Activated T-cell treated with anti-CD3 and anti-CD28 coated beads, Interleukin-2, amount 50 U/mL, for 4 hours (primary cell): ENCODE measurements around the gene PLEK2. TPM values are rescaled to one million over a fixed set of nuclear protein-coding genes. Genes with fewer than 3 reads are reported as not detected.

ENCODE experiments used
- ATAC-seq, 2 donors: fragments of 200-7000 bp; cut with Tn5 transposase; one replicate each; pipeline ENCODE4 v1.10.0; 2021
- DNase-seq: peaks from one replicate; pipeline ENCODE4 v3.0.0-alpha.2; 2020
- H3K27me3 Mint-ChIP-seq: one replicate; pipeline ENCODE4 v1.8.0; 2021; ENCODE audit warnings: low read depth, mixed read lengths
- H3K36me3 Mint-ChIP-seq: one replicate; pipeline ENCODE4 v1.8.0; 2022; ENCODE audit warnings: mixed read lengths; ENCODE audit not compliant: insufficient read depth
- H3K4me1 Mint-ChIP-seq: one replicate; pipeline ENCODE4 v1.8.0; 2021; ENCODE audit warnings: low read depth, mixed read lengths
- H3K4me3 Mint-ChIP-seq: one replicate; pipeline ENCODE4 v1.8.0; 2021; ENCODE audit warnings: mild to moderate bottlenecking, moderate library complexity, mixed read lengths
- H3K9me3 Mint-ChIP-seq: one replicate; pipeline ENCODE4 v1.8.0; 2021; ENCODE audit warnings: mixed read lengths
- total RNA-seq, 3 donors: library from RNA; stranded (reverse); gene quantifications; one replicate each; pipeline ENCODE4 v1.2.1, GENCODE V29; 2021

Gene PLEK2
- total RNA-seq, 3 donors from 2014 or later = 1.8 to 2.5 (median 2.4) TPM

DNA sequence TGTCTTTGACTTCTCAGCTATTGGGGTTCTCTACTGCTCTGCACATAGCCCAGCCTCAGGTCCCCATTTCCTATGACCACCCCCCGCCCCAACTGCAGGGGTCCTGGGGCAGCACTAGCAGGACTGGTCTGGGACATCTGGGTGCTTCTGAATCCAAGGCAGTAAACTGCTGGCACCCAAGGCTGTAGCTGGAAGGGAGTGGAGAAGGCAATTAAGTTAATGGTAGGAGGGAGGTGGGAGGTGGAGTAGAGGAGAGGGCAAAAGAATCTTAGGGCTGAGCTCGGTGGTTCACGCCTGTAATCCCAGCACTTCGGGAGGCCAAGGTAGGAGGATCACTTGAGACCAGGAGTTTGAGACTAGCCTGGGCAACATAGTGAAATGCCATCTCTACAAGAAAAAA, 11.5 kb downstream of the PLEK2 start:
- no peak overlapping the region for H3K4me3 Mint-ChIP-seq
- peaks cover 1% of the 10 kb centered on the region for H3K36me3 Mint-ChIP-seq
- no peaks in the 10 kb centered on the region for H3K27me3 Mint-ChIP-seq
- no peak for DNase-seq
- H3K9me3 Mint-ChIP-seq = peaks cover 4% of the 10 kb centered on the region
- ATAC-seq = no peak
- no peaks in the 10 kb centered on the region for H3K4me1 Mint-ChIP-seq

DNA sequence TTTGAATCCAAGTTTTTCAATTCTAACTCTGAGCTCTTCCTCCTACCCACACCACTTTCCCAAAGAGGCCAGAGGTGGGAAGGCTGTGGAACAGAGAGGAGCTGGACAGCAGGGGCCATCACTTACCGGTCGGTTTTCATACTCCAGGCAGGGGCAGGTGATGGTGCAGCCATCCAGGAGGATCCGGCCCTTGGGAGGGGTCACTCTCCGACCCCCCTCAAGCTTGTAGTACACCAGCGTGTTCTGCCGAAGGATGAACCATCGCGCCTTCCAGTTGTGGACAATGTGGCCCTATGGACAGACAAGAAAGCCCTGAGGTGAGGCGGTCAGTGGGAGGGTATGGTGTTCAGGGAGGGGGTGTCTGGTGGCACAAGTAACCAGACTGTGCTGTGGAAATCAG, 14.4 kb downstream of the PLEK2 start:
- H3K4me3 Mint-ChIP-seq = no peak overlapping the region
- H3K36me3 Mint-ChIP-seq = peaks cover 1% of the 10 kb centered on the region
- peaks cover 1% of the 10 kb centered on the region for H3K9me3 Mint-ChIP-seq
- no peaks in the 10 kb centered on the region for H3K4me1 Mint-ChIP-seq
- no peak for DNase-seq
- no peaks in the 10 kb centered on the region for H3K27me3 Mint-ChIP-seq
- ATAC-seq = no peak

DNA sequence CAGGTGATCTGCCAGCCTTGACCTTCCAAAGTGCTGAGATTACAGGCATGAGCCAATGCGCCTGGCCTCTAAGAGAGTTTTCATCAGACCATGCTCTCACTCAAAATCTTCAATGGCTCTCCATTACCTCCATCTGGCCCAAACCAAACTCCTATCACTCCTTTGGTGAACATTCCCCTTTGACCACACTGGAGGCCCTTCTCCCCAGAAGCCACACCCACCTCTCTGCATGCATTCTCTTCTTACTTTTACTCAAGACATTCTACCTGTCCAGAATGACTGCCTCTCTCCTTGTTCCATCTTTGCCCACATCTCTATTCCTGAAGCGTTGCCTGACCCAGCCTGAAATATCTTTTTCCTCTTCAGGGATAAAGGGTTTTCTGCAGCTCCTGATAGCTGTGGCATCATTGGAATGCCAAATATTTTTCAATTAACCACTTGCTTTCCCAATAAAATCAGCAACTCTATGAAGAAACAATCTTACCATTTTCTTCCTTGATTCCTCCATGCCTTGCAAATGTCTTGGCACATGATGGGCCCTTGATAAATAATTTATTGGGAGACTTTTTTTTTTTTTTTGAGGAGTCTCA, 15.5 kb downstream of the PLEK2 start:
- Mint-ChIP-seq H3K27me3 (no peaks in the 10 kb centered on the region), H3K4me1 (no peaks in the 10 kb centered on the region), H3K9me3 (no peaks in the 10 kb centered on the region), H3K4me3 (no peak overlapping the region), H3K36me3 (peaks cover 1% of the 10 kb centered on the region)
- DNase-seq (no peak), ATAC-seq (no peak)

DNA sequence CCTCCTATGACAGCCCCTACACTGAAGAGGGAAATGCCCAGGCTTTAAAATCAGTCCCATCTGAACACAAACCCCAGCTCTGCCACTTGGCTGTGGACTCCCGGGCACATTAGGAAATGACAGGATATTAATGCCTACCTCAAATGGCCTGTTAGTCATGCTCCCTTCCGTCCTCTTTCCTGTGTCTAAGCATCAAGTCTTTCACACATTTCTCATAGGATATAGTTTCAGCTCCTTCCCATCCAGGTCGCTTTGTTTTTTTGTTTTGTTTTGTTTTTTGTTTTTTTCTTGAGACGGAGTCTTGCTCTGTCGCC, 16.1 kb downstream of the PLEK2 start:
- Mint-ChIP-seq H3K36me3 (peaks cover 1% of the 10 kb centered on the region), H3K9me3 (no peaks in the 10 kb centered on the region), H3K4me1 (peaks cover 3% of the 10 kb centered on the region), H3K27me3 (no peaks in the 10 kb centered on the region), H3K4me3 (no peak overlapping the region)
- no peak for ATAC-seq
- no peak for DNase-seq

DNA sequence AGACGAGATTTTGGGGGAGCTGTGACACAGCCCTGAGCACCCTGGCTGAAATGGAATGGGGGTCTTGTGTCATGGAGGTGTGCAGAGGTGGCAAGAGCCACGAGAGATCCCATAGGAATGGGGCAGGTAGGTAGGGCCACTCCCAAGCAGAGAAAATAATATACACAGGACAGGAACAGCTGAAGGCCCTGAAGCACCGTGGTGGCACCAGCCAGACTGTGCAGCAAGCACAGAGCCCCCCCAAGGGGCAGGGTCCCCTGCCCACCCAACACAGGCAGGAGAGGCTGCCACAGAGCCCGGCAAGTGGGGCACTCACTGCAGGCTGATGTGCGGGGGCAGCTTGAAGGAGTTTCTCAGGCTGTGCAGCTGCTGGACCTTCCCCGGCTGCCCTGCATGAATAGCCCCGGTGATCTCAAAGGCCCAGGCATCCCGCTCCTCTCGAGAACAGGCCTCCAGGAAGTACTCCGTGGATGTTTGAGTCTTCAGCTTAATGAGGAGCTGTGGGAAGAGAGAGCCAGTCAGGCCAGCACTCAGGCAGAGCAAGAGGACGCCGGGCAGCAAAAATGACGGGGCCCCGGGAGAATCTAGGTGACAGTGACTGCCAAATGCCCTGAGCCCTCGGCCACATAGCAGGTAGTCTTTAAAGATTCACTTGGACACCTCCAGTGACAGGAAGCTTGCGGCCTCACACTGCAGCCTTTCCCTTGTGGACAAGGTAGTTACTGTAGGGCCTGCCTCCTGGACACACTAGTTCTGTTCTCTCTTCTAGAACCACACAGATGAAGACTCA, 16.7 kb downstream of the PLEK2 start:
- Mint-ChIP-seq H3K27me3 (no peaks in the 10 kb centered on the region), H3K36me3 (peaks cover 1% of the 10 kb centered on the region), H3K4me1 (peaks cover 6% of the 10 kb centered on the region), H3K4me3 (no peak overlapping the region), H3K9me3 (no peaks in the 10 kb centered on the region)
- no peak for DNase-seq
- ATAC-seq = no peak

DNA sequence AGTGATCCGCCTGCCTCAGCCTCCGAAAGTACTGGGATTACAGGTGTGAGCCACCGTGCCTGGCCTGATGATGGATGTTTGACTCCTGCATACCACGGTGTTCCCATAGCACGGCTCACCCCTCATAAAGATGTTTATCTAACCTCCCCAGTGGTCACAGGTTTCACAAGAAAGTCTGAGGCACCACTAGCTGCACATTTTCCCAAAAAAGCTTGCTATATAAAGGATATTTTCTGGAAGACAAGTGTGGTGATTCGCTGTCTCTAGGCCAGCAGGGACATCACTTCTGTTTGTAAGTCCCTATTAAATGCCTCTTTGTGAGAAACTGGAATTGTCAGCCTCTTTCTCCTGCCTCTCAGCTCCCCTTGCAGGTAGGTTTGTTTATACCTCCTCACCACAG, 18.3 kb downstream of the PLEK2 start:
- no peak for DNase-seq
- no peak overlapping the region for H3K4me3 Mint-ChIP-seq
- ATAC-seq = no peak
- no peaks in the 10 kb centered on the region for H3K27me3 Mint-ChIP-seq
- no peaks in the 10 kb centered on the region for H3K9me3 Mint-ChIP-seq
- H3K4me1 Mint-ChIP-seq = peaks cover 6% of the 10 kb centered on the region
- H3K36me3 Mint-ChIP-seq = peaks cover 1% of the 10 kb centered on the region

DNA sequence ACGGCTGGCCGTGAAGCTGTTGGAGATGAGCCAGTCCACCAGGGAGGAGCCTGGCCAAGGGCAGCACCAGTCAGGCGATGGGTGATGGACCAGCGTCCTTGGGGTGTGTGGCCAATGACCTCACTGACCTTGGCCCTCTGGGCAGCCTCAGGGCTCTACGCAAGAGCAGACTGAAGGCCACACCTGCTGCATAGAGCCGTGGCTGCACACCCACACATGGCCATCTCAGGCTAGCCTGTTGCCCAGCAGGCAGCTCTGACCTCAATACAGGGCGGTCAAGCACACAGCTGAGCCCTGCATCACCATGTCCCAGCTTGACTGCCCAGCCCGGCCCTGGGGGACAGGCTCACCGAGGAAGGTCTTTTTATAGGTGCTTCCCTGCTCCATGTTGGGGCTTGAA, 19.2 kb downstream of the PLEK2 start:
- Mint-ChIP-seq H3K9me3 (no peaks in the 10 kb centered on the region), H3K4me1 (peaks cover 6% of the 10 kb centered on the region), H3K27me3 (no peaks in the 10 kb centered on the region), H3K36me3 (peaks cover 1% of the 10 kb centered on the region), H3K4me3 (no peak overlapping the region)
- ATAC-seq (no peak), DNase-seq (no peak)

DNA sequence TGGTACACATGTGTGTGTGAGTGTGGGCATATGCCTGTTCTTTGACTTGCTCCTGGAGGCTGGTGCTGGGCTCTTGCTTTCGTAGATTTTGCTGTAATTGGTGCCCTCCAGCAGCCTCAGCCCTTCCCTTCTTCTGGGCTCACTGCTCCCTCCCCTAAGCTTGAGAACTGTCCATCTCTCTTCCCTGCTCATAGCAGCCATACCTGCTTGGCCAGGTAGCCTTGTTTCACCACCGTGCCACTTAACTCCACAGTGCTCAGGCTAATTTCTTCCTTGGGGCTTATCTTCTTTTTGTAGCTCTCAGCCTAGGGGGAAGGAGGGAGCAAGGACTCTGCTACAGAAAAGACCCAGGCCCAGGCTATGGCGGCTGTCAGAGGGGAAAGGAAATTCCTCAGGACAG, 19.8 kb downstream of the PLEK2 start:
- H3K4me3 Mint-ChIP-seq = no peak overlapping the region
- ATAC-seq = no peak

DNA sequence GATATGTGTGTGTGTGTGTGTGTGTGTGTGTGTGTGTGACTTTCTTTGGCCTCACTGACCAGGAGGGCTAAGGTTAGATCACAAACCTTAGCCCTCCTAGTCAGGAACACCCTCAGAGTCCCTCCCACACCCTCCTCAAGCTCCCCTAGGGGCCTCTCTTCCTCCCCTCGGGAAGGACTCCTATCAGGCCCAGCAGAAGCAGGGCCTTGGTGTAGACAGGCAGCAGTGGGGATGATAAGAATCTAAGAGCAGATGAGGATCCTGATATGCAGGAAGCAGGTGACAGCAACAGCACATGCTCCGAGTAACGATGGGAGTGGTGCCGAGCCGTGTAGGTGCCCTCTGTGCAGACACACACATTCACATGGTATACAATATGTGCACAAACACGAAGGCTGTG, 20.7 kb downstream of the PLEK2 start:
- Mint-ChIP-seq H3K4me1 (peaks cover 6% of the 10 kb centered on the region), H3K9me3 (no peaks in the 10 kb centered on the region), H3K4me3 (no peak overlapping the region), H3K36me3 (peaks cover 11% of the 10 kb centered on the region), H3K27me3 (no peaks in the 10 kb centered on the region)
- peak in 1 of 2 donors; percentile 28 for ATAC-seq
- DNase-seq = no peak

More for the DNA sequence above, 19.8 kb downstream of the PLEK2 start:
- DNase-seq = no peak
- Mint-ChIP-seq H3K27me3 (no peaks in the 10 kb centered on the region), H3K36me3 (peaks cover 5% of the 10 kb centered on the region), H3K9me3 (no peaks in the 10 kb centered on the region), H3K4me1 (peaks cover 6% of the 10 kb centered on the region)

DNA sequence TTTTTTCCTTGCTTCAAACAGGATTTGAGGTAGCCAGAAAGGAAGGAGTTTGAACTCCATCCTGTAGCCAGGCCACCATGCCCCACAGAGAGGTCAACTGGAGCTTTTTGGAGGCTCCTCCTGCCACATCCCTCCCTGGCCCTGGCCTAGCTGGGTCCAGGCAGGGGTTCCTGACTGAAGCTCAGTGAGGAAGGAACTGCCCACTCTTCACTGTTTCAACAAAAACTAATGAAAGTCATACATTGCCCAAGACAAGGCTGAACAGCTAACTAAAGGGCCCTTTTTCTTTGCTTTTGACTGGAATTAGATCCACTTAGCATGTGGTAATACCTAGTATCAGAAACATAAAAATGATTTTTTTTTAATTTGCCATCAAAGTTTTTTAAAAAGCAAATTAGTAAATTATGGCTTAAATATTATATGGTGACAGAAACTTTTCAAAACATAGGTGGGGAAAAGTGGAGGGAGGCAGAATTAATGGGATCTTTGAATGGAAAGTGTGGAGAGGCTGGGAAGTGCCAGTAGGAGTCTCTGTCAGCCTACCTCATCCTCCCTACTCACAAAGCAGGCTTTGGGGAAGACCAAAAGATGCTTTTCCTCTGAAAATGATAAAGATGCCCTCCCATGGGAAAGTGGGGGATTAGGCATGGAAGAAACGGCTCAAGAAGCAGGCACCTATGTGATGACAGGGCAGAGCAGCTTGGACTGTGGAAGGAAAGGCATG, 22.0 kb downstream of the PLEK2 start:
- no peak for ATAC-seq
- Mint-ChIP-seq H3K36me3 (peaks cover 18% of the 10 kb centered on the region), H3K27me3 (no peaks in the 10 kb centered on the region), H3K4me3 (no peak overlapping the region), H3K4me1 (peaks cover 6% of the 10 kb centered on the region), H3K9me3 (no peaks in the 10 kb centered on the region)
- no peak for DNase-seq

DNA sequence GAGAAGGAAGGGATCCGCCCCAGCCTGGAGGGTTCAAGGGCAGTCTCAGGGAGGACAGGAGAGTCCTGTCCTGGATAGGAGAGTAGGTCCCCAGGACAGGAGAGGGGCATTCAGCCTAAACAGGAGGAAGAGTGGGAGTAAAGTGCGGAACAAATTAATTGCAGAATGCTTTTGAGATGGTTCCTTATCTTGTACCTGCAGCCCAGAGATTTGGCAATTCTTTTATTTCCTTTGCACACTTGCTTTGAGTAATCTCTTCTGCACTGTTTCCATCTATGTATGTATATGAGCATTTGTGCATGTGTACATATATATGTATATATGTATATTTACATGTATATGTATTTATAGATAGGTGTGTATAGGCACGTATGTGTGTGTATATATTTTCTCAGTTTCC, 22.7 kb downstream of the PLEK2 start:
- ATAC-seq (no peak), DNase-seq (no peak)
- no peaks in the 10 kb centered on the region for H3K27me3 Mint-ChIP-seq
- no peak overlapping the region for H3K4me3 Mint-ChIP-seq
- H3K36me3 Mint-ChIP-seq = peaks cover 24% of the 10 kb centered on the region
- H3K9me3 Mint-ChIP-seq = no peaks in the 10 kb centered on the region
- peaks cover 6% of the 10 kb centered on the region for H3K4me1 Mint-ChIP-seq

DNA sequence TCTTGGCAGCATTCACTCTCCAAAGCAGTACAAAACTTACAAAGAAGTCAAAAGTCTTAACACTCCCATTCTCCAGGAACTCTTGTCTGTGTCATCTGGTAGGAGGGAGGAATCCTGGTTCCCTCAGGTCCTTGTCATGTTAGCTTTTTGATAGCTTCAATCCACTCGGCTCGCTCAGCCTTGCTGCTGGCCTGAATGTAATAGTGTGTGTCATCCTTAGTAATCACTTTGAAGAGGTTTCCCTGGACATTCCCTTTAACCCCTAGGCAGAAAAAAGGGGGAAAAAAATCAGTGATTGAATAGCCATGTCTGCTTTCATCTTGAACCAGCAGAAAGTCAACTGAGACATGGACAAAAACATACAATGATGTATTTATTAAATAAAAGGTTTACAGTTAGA, 24.8 kb downstream of the PLEK2 start:
- H3K27me3 Mint-ChIP-seq = no peaks in the 10 kb centered on the region
- no peak overlapping the region for H3K4me3 Mint-ChIP-seq
- no peaks in the 10 kb centered on the region for H3K9me3 Mint-ChIP-seq
- peaks cover 38% of the 10 kb centered on the region for H3K36me3 Mint-ChIP-seq
- peaks cover 6% of the 10 kb centered on the region for H3K4me1 Mint-ChIP-seq
- ATAC-seq (no peak), DNase-seq (no peak)

DNA sequence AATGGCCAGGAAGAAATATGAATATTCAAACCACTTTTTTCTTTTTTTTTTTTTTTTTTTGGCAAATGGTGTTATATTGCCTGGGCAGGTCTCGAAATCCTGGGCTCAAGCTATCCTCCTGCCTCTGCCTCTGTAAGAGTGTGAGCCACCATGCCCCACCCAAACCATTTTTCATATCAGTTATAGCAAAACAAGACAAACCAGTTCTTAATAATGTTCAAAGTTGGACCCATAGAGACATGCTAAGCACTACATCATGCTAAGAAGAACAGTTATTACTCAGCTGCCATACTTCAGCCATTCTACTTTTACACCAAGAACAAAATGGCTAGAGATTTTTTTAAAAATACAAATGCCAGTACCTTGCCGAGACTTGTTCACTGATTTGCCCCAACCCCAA, 26.3 kb downstream of the PLEK2 start:
- H3K4me3 Mint-ChIP-seq = no peak overlapping the region
- peaks cover under 1% of the 10 kb centered on the region for H3K4me1 Mint-ChIP-seq
- peaks cover 48% of the 10 kb centered on the region for H3K36me3 Mint-ChIP-seq
- H3K27me3 Mint-ChIP-seq = no peaks in the 10 kb centered on the region
- DNase-seq (no peak), ATAC-seq (no peak)
- no peaks in the 10 kb centered on the region for H3K9me3 Mint-ChIP-seq

DNA sequence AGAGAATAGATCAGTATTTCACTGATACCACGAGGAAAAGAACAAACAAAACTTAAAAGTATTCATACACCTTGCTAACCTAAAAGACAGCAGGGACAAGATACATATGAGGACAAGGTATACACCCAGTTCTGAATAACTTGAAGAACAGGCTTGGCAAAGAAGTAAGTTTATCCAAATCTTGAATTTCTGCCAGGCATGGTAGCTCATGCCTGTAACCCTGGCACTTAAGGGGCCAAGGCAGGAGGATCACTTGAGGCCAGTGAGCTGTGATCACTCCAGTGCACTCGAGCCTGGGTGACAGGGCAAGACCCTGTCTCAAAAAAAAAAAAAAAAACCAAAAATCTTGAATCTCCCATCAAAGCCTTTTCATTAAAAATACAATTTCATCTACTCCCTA, 26.8 kb downstream of the PLEK2 start:
- Mint-ChIP-seq H3K36me3 (peaks cover 53% of the 10 kb centered on the region), H3K4me3 (no peak overlapping the region), H3K4me1 (no peaks in the 10 kb centered on the region), H3K9me3 (no peaks in the 10 kb centered on the region), H3K27me3 (no peaks in the 10 kb centered on the region)
- ATAC-seq (no peak), DNase-seq (no peak)

DNA sequence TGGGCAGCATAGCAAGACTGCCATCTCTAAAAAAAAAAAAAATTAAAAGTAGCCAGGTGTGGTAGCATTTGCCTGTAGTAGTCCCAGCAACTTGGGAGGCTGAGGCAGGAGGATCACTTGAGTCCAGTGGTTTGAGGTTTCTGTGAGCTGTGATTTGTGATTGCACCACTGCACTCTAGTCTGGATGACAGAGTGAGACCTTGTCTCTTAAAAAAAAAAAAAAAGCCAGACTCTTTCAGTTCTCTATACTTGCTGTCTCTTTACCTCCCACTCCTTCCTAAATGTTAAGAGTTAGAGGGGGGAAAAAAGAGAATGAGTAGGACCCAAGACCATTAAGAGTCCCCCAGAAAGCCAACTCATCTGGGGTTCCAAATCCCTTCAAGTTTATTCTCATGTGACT, 34.0 kb downstream of the PLEK2 start:
- no peak for ATAC-seq
- H3K36me3 Mint-ChIP-seq = peaks cover 56% of the 10 kb centered on the region
- no peaks in the 10 kb centered on the region for H3K27me3 Mint-ChIP-seq
- H3K9me3 Mint-ChIP-seq = no peaks in the 10 kb centered on the region
- DNase-seq = no peak
- peaks cover 17% of the 10 kb centered on the region for H3K4me1 Mint-ChIP-seq
- H3K4me3 Mint-ChIP-seq = no peak overlapping the region
